Liver (tissue), 3 donors: ENCODE data around the gene LYSET.

Experiments used
- CTCF ChIP-seq: fragments of 150-350 bp; IDR thresholded peaks from 2 replicates; pipeline ENCODE4 v1.5.1; 2017; ENCODE audit warnings: improper control_type of control experiment, low read depth, low read length; ENCODE audit not compliant: missing input control
- HNF4A ChIP-seq, 2 donors: conservative IDR thresholded peaks; 2 replicates each; pipeline ENCODE4 v1.6.1; 2016; ENCODE audit warnings: antibody characterized with exemption in 2 of 2, mild to moderate bottlenecking in 2 of 2
- YY1 ChIP-seq: IDR thresholded peaks from 2 replicates; pipeline ENCODE4 v1.6.1; 2016; ENCODE audit warnings: antibody characterized with exemption, mild to moderate bottlenecking
- TF ChIP-seq, protein P1 (sequence below): IDR thresholded peaks from 2 replicates; pipeline ENCODE4 v1.6.1; 2016; ENCODE audit warnings: antibody characterized with exemption, mild to moderate bottlenecking
- donor health status: healthy.
- donor health status: healthy.

DNA sequence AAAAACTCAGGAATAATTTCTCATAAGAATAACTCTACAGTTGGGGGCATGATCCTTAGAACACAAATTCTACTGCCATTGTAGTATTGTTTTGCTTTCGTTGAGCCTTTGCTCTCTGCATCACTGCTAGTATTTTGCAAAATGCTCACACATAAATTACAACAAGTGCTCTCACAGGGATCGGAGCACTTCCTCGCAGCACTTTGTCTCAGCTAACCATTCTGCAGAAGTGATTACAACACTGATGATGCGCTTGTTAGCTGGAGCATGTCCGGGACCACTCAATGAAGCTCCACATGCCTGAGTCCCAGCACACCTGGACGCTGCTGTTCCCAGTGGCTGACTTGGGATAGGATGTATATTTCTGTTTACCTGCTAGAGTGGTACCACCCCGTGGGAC, 32.0 kb upstream of the LYSET start:
- TF ChIP-seq, protein P1, sequence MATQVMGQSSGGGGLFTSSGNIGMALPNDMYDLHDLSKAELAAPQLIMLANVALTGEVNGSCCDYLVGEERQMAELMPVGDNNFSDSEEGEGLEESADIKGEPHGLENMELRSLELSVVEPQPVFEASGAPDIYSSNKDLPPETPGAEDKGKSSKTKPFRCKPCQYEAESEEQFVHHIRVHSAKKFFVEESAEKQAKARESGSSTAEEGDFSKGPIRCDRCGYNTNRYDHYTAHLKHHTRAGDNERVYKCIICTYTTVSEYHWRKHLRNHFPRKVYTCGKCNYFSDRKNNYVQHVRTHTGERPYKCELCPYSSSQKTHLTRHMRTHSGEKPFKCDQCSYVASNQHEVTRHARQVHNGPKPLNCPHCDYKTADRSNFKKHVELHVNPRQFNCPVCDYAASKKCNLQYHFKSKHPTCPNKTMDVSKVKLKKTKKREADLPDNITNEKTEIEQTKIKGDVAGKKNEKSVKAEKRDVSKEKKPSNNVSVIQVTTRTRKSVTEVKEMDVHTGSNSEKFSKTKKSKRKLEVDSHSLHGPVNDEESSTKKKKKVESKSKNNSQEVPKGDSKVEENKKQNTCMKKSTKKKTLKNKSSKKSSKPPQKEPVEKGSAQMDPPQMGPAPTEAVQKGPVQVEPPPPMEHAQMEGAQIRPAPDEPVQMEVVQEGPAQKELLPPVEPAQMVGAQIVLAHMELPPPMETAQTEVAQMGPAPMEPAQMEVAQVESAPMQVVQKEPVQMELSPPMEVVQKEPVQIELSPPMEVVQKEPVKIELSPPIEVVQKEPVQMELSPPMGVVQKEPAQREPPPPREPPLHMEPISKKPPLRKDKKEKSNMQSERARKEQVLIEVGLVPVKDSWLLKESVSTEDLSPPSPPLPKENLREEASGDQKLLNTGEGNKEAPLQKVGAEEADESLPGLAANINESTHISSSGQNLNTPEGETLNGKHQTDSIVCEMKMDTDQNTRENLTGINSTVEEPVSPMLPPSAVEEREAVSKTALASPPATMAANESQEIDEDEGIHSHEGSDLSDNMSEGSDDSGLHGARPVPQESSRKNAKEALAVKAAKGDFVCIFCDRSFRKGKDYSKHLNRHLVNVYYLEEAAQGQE = no peak
- TF ChIP-seq CTCF = no peak
- TF ChIP-seq YY1 = no peak
- TF ChIP-seq HNF4A (conservative IDR thresholded peaks at IDR 0.05) = no peak
